CD4-positive, alpha-beta memory T cell (primary cell): ENCODE data around the gene XPR1. TPM values are rescaled to one million over a fixed set of nuclear protein-coding genes. Genes with fewer than 3 reads are reported as not detected.

Source experiments
- CTCF ChIA-PET: fragments of 350-600 bp; sonication (Branson Sonifier 250); formaldehyde crosslinking; loops from one replicate; lab custom pipeline; 2021; ENCODE audit warnings: inconsistent platforms; ENCODE audit not compliant: partially characterized antibody; lab: Charles Lee
- POLR2A ChIA-PET: fragments of 350-600 bp; sonication (Branson Sonifier 250); formaldehyde crosslinking; loops from one replicate; lab custom pipeline; 2021; ENCODE audit not compliant: partially characterized antibody; lab: Charles Lee
- DNase-seq, 5 donors: peaks; one replicate each; pipeline versions ENCODE4 v3.0.0 to v3.0.0-alpha.2; 2020 to 2022; ENCODE audit warnings: mixed read lengths in 1 of 5
- H3K27ac ChIP-seq: one replicate; pipeline ENCODE4 v1.7.0; 2013; ENCODE audit warnings: low read depth, low read length
- H3K27me3 ChIP-seq: 2 replicates; pipeline ENCODE4 v1.7.0; 2013; ENCODE audit warnings: mild to moderate bottlenecking, low read length, moderate library complexity; ENCODE audit not compliant: insufficient read depth
- H3K36me3 ChIP-seq: 2 replicates; pipeline ENCODE4 v1.7.0; 2013; ENCODE audit warnings: mild to moderate bottlenecking, low read length, moderate library complexity; ENCODE audit not compliant: insufficient read depth
- H3K4me1 ChIP-seq: 2 replicates; pipeline ENCODE4 v1.7.0; 2013; ENCODE audit warnings: mild to moderate bottlenecking, low read length, moderate library complexity; ENCODE audit not compliant: insufficient read depth
- H3K4me3 ChIP-seq, 2 donors: one replicate each; pipeline ENCODE4 v1.7.0; 2013; ENCODE audit warnings: low read length in 2 of 2, mild to moderate bottlenecking in 1 of 2
- H3K9me3 ChIP-seq, 2 donors: one replicate each; pipeline ENCODE4 v1.7.0; 2013; ENCODE audit warnings: low read length in 2 of 2, control low read depth in 1 of 2; ENCODE audit not compliant: control insufficient read depth in 1 of 2
- H3K27ac Mint-ChIP-seq, 7 donors: one replicate each; pipeline ENCODE4 v1.8.0; 2020 to 2021; ENCODE audit warnings: mixed read lengths in 7 of 7, mild to moderate bottlenecking in 6 of 7, inconsistent platforms in 3 of 7, moderate library complexity in 3 of 7
- H3K27me3 Mint-ChIP-seq, 2 donors: one replicate each; pipeline ENCODE4 v1.8.0; 2020 to 2021; ENCODE audit warnings: mixed read lengths in 2 of 2
- H3K36me3 Mint-ChIP-seq, 2 donors: one replicate each; pipeline ENCODE4 v1.8.0; 2020 to 2021; ENCODE audit warnings: mixed read lengths in 2 of 2, inconsistent platforms in 1 of 2, mild to moderate bottlenecking in 1 of 2
- H3K4me1 Mint-ChIP-seq, 4 donors: one replicate each; pipeline ENCODE4 v1.8.0; 2020 to 2021; ENCODE audit warnings: mixed read lengths in 4 of 4, mild to moderate bottlenecking in 1 of 4
- H3K4me3 Mint-ChIP-seq, 8 donors: one replicate each; pipeline ENCODE4 v1.8.0; 2020 to 2021; ENCODE audit warnings: mixed read lengths in 8 of 8, mild to moderate bottlenecking in 7 of 8, moderate library complexity in 6 of 8, inconsistent platforms in 3 of 8
- H3K9me3 Mint-ChIP-seq, 8 donors: one replicate each; pipeline ENCODE4 v1.8.0; 2020 to 2021; ENCODE audit warnings: mixed read lengths in 8 of 8, mild to moderate bottlenecking in 5 of 8, inconsistent platforms in 3 of 8, moderate library complexity in 1 of 8
- intact Hi-C: fragments of 100-400 bp; cut with micrococcal nuclease; formaldehyde crosslinking; loops from one replicate; pipeline ENCODE4 v1.15.1; 2023
- polyA plus RNA-seq, 2 donors: library from polyadenylated mRNA; unstranded; fragments of 300-500 nt; fragmentation: Illumina TruSeq; gene quantifications; one replicate each; pipeline ENCODE4 v1.2.3, GENCODE V29; 2021
- total RNA-seq, 2 experiments: library from RNA; stranded (reverse); gene quantifications; one replicate each; pipeline ENCODE4 v1.2.3, GENCODE V29; 2021

XPR1 gene
- total and polyA plus RNA-seq, 4 experiments from 2014 or later, result 6.5 to 17.0 (median 12.6) TPM

DNA sequence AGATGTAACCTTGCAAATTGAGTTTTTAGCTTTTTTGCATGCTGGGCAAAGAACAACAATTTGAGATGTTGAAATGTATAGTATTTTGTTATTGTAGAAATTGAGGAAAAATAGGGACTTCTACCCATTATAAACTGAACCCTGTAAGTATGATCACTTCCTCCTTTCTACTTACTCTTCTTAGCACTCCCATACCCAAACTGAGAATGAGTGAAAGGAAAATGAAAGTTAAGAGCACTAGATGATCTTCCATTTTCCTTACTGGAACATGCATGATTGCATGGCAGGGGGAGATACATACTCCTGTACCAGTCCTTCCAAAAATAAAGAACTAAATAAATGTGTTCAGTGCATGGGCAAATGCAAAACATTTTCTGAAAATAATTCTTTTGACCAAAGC, 173.5 kb downstream of the XPR1 start:
- POLR2A ChIA-PET, result no interaction called here
- no peak for DNase-seq
- peak overlapping the region in 1 of 7 donors; percentile 37 for H3K27ac Mint-ChIP-seq
- no peak overlapping the region for H3K4me3 ChIP-seq
- H3K27me3 Mint-ChIP-seq, result no peaks in the 10 kb centered on the region
- no peaks in the 10 kb centered on the region for H3K9me3 ChIP-seq
- H3K27ac ChIP-seq, result no peak overlapping the region
- H3K36me3 Mint-ChIP-seq, result peaks cover 35 to 48% of the 10 kb centered on the region in 2 donors
- peaks cover 0 to 2% (median 0%) of the 10 kb centered on the region in 4 donors for H3K4me1 Mint-ChIP-seq
- H3K9me3 Mint-ChIP-seq, result no peaks in the 10 kb centered on the region
- no peaks in the 10 kb centered on the region for H3K4me1 ChIP-seq
- CTCF ChIA-PET, result no interaction called here
- no peaks in the 10 kb centered on the region for H3K27me3 ChIP-seq
- intact Hi-C loops, result no loop called here
- no peak overlapping the region for H3K4me3 Mint-ChIP-seq
- H3K36me3 ChIP-seq, result no peaks in the 10 kb centered on the region

- Mint-ChIP-seq H3K4me1 (no peaks in the 10 kb centered on the region), H3K36me3 (peaks cover 44 to 72% of the 10 kb centered on the region in 2 donors), H3K9me3 (no peaks in the 10 kb centered on the region), H3K27me3 (no peaks in the 10 kb centered on the region), H3K4me3 (no peak overlapping the region), H3K27ac (no peak overlapping the region)
- Histone ChIP-seq H3K9me3 (no peaks in the 10 kb centered on the region), H3K4me3 (no peak overlapping the region), H3K27me3 (no peaks in the 10 kb centered on the region), H3K4me1 (no peaks in the 10 kb centered on the region), H3K27ac (no peak overlapping the region), H3K36me3 (no peaks in the 10 kb centered on the region)
- intact Hi-C loops, result no loop called here
- POLR2A ChIA-PET, result no interaction called here
- DNase-seq, result no peak
- CTCF ChIA-PET, result interaction anchor here (0.5 kb wide), 1 partner anchor 37 kb away, joined by 3 read pairs; no protein-coding TSS in a partner anchor
These were observed 179.5 kb downstream of the XPR1 start for GRCh38 chr1:180811298-180811697.

DNA sequence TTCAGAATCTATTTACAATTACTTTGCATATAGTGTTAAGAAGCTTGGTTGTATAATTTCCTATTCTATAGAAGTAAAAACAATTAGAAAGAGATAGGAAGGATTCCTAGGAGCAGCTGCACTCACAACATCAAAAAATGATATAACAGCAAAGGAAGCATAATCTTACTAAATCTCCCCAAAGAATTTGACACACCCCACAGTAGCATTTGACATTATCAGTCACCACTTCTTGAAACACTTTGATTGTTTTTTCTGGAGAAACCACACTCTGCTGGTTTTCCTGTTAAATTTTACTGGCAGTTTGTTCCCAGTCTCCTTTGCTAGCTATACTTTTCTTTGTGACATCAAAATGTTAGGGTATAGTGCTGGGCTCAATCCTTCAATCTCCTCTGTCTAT, 180.1 kb downstream of the XPR1 start:
- Histone ChIP-seq H3K9me3 (no peaks in the 10 kb centered on the region), H3K36me3 (no peaks in the 10 kb centered on the region), H3K27ac (no peak overlapping the region), H3K27me3 (no peaks in the 10 kb centered on the region), H3K4me1 (no peaks in the 10 kb centered on the region), H3K4me3 (no peak overlapping the region)
- Mint-ChIP-seq H3K27ac (no peak overlapping the region), H3K4me3 (no peak overlapping the region), H3K36me3 (peaks cover 43 to 67% of the 10 kb centered on the region in 2 donors), H3K27me3 (no peaks in the 10 kb centered on the region), H3K9me3 (no peaks in the 10 kb centered on the region), H3K4me1 (no peaks in the 10 kb centered on the region)
- CTCF ChIA-PET, result interaction anchor here (0.5 kb wide), 1 partner anchor 38 kb away, joined by 3 read pairs; no protein-coding TSS in a partner anchor
- POLR2A ChIA-PET, result no interaction called here
- no peak for DNase-seq
- intact Hi-C loops, result no loop called here

- CTCF ChIA-PET, result interaction anchor here (1.2 kb wide), 1 partner anchor 14 kb away, joined by 4 read pairs; no protein-coding TSS in a partner anchor
- H3K36me3 Mint-ChIP-seq, result peaks cover 28 to 45% of the 10 kb centered on the region in 2 donors
These were observed 182.4 kb downstream of the XPR1 start for GRCh38 chr1:180814258-180814657.

GRCh38 chr1:180815188-180815587, 183.4 kb downstream of the XPR1 start:
- Histone ChIP-seq H3K36me3 (no peaks in the 10 kb centered on the region), H3K27ac (no peak overlapping the region), H3K9me3 (no peaks in the 10 kb centered on the region), H3K4me1 (no peaks in the 10 kb centered on the region), H3K27me3 (no peaks in the 10 kb centered on the region), H3K4me3 (no peak overlapping the region)
- CTCF ChIA-PET, result interaction anchor here (1.2 kb wide), 1 partner anchor 13 kb away, joined by 4 read pairs; no protein-coding TSS in a partner anchor
- Mint-ChIP-seq H3K27me3 (no peaks in the 10 kb centered on the region), H3K9me3 (peaks cover 0 to under 1% (median 0%) of the 10 kb centered on the region in 8 donors), H3K27ac (no peak overlapping the region), H3K4me1 (no peaks in the 10 kb centered on the region), H3K4me3 (no peak overlapping the region), H3K36me3 (peaks cover 29 to 43% of the 10 kb centered on the region in 2 donors)
- intact Hi-C loops, result no loop called here
- no peak for DNase-seq
- POLR2A ChIA-PET, result no interaction called here

More at GRCh38 chr1:180814258-180814657, 182.4 kb downstream of the XPR1 start:
- H3K27me3 ChIP-seq, result no peaks in the 10 kb centered on the region
- H3K4me3 Mint-ChIP-seq, result no peak overlapping the region
- no peaks in the 10 kb centered on the region for H3K9me3 Mint-ChIP-seq
- no peak overlapping the region for H3K27ac ChIP-seq
- POLR2A ChIA-PET, result no interaction called here
- H3K4me1 Mint-ChIP-seq, result no peaks in the 10 kb centered on the region
- H3K9me3 ChIP-seq, result no peaks in the 10 kb centered on the region
- H3K4me3 ChIP-seq, result no peak overlapping the region
- H3K27me3 Mint-ChIP-seq, result no peaks in the 10 kb centered on the region
- H3K27ac Mint-ChIP-seq, result no peak overlapping the region
- no peak for DNase-seq
- H3K36me3 ChIP-seq, result no peaks in the 10 kb centered on the region
- no peaks in the 10 kb centered on the region for H3K4me1 ChIP-seq
- intact Hi-C loops, result no loop called here

DNA sequence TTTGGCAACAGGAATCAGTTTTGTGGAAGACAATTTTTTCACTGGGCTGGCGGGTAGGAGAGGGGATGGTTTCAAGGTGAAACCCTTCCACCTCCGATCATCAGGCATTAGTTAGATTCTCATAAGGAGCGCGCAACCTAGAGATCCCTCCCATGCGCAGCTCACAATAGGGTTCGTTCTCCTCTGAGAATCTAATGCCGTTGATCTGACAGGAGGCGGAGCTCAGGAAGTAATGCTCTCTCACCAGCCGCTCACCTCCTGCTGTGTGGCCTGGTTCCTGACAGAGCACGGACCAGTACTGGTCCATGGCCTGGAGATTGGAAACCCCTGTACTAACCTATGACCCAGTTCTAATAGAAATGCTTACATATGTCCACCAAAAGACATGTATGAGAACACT, 184.3 kb downstream of the XPR1 start:
- intact Hi-C loops, result no loop called here
- H3K27me3 ChIP-seq, result no peaks in the 10 kb centered on the region
- no peak for DNase-seq
- H3K36me3 Mint-ChIP-seq, result peaks cover 34 to 49% of the 10 kb centered on the region in 2 donors
- H3K27ac ChIP-seq, result no peak overlapping the region
- no peak overlapping the region for H3K27ac Mint-ChIP-seq
- no peak overlapping the region for H3K4me3 Mint-ChIP-seq
- H3K36me3 ChIP-seq, result no peaks in the 10 kb centered on the region
- ChIA-PET CTCF (no interaction called here), POLR2A (no interaction called here)
- no peaks in the 10 kb centered on the region for H3K4me1 Mint-ChIP-seq
- peaks cover 0 to 2% (median 0%) of the 10 kb centered on the region in 8 donors for H3K9me3 Mint-ChIP-seq
- no peaks in the 10 kb centered on the region for H3K27me3 Mint-ChIP-seq
- H3K9me3 ChIP-seq, result no peaks in the 10 kb centered on the region
- no peaks in the 10 kb centered on the region for H3K4me1 ChIP-seq
- no peak overlapping the region for H3K4me3 ChIP-seq

DNA sequence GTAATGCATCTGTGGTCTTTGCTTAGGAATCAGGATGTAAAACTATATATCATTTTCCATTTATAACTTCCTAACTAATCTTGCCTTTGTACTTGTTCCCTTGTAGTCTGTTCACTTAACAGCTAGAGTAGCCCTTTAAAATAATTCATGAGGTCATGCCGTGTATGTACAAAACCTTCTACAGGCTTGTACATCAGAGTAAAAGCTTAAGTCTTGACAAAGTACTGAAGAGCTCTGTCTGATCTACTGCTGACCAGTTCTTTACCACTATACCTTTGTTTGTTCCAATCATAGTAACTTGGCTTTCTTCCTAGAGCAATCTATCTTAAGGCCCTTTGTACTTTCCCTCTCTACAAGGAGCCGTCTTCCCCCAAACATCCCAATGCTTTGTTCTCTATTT, 190.1 kb downstream of the XPR1 start:
- ChIA-PET POLR2A (no interaction called here), CTCF (no interaction called here)
- H3K27me3 ChIP-seq, result no peaks in the 10 kb centered on the region
- no peaks in the 10 kb centered on the region for H3K9me3 ChIP-seq
- Mint-ChIP-seq H3K4me1 (no peaks in the 10 kb centered on the region), H3K4me3 (no peak overlapping the region), H3K36me3 (peaks cover 42% of the 10 kb centered on the region in 2 donors), H3K27me3 (no peaks in the 10 kb centered on the region), H3K27ac (no peak overlapping the region), H3K9me3 (peaks cover 0 to 2% (median 0%) of the 10 kb centered on the region in 8 donors)
- H3K36me3 ChIP-seq, result peaks cover 4% of the 10 kb centered on the region
- H3K27ac ChIP-seq, result no peak overlapping the region
- intact Hi-C loops, result no loop called here
- H3K4me1 ChIP-seq, result no peaks in the 10 kb centered on the region
- H3K4me3 ChIP-seq, result no peak overlapping the region
- DNase-seq, result no peak
